ENCODE measurements around the gene RIMOC1.

- TF ChIP-seq CTCF (IDR thresholded peaks at IDR 0.05) (no peak), POLR2A (IDR thresholded peaks at IDR 0.05) (no peak)
Observed at GRCh38 chr5:41892031-41892430, 12.1 kb upstream of the RIMOC1 start.
